Esophagus squamous epithelium (tissue), 4 donors: ENCODE results near the gene TBC1D3G.
"Not testable (repeated sequence)": the region's sequence is repeated elsewhere in the genome, so short reads cannot be mapped to it uniquely, and the experiment has no call there.

ENCODE experiments used
- CTCF ChIP-seq, 6 experiments: fragments of 450-650 bp in 4 of 6; fragments of 200-600 bp in 2 of 6; sonication (generic) in 2 of 6; IDR thresholded peaks; one replicate each; pipeline ENCODE4 v1.5.1; 2016 to 2019; ENCODE audit warnings: antibody characterized with exemption in 6 of 6, mild to moderate bottlenecking in 4 of 6, moderate library complexity in 4 of 6
- POLR2A ChIP-seq, 4 donors: fragments of 450-650 bp; IDR thresholded peaks; one replicate each; pipeline ENCODE4 v1.6.1; 2017; ENCODE audit warnings: antibody characterized with exemption in 4 of 4, mild to moderate bottlenecking in 4 of 4, moderate library complexity in 3 of 4

GRCh38 chr17:36283256-36283655 is 40.4 kb upstream of the TBC1D3G start:
- not testable (repeated sequence) for TF ChIP-seq CTCF, POLR2A (IDR thresholded peaks at IDR 0.05)
